Neural progenitor cell (in vitro differentiated cells): ENCODE results near the gene MGAT1. TPM values are rescaled to one million over a fixed set of nuclear protein-coding genes. Genes with fewer than 3 reads are reported as not detected.

Experiments
- DNase-seq: peaks from one replicate; pipeline ENCODE4 v3.0.0-alpha.2; 2016; ENCODE audit warnings: low spot score
- H2AFZ ChIP-seq: fragments of 200-600 bp; sonication (generic); replicated peaks from 2 replicates; pipeline ENCODE4 v1.6.1; 2016; ENCODE audit warnings: antibody characterized with exemption
- H3F3A ChIP-seq: fragments of 200-600 bp; sonication (generic); 2 replicates; pipeline ENCODE4 v1.6.1; 2016; ENCODE audit warnings: antibody characterized with exemption, low read depth
- H3K27ac ChIP-seq: fragments of 200-600 bp; sonication (generic); 2 replicates; pipeline ENCODE4 v1.5.1; 2016; ENCODE audit warnings: mild to moderate bottlenecking
- H3K27me3 ChIP-seq: fragments of 200-600 bp; sonication (generic); 2 replicates; pipeline ENCODE4 v1.6.1; 2016; ENCODE audit warnings: mild to moderate bottlenecking, moderate library complexity
- H3K36me3 ChIP-seq: fragments of 200-600 bp; sonication (generic); 2 replicates; pipeline ENCODE4 v1.5.1; 2016
- H3K4me1 ChIP-seq: fragments of 200-600 bp; sonication (generic); 2 replicates; pipeline ENCODE4 v1.6.1; 2016; ENCODE audit warnings: mixed run types
- H3K4me2 ChIP-seq: fragments of 200-600 bp; sonication (generic); 2 replicates; pipeline ENCODE4 v1.6.1; 2016
- H3K4me3 ChIP-seq: fragments of 200-600 bp; sonication (generic); 2 replicates; pipeline ENCODE4 v1.5.1; 2016
- H3K79me2 ChIP-seq: fragments of 200-600 bp; sonication (generic); 2 replicates; pipeline ENCODE4 v1.6.1; 2016; ENCODE audit warnings: low read depth
- H3K9ac ChIP-seq: fragments of 200-600 bp; sonication (generic); 2 replicates; pipeline ENCODE4 v1.6.1; 2016
- H3K9me3 ChIP-seq: fragments of 200-600 bp; sonication (generic); 2 replicates; pipeline ENCODE4 v1.5.1; 2016; ENCODE audit warnings: low read depth
- H4K20me1 ChIP-seq: fragments of 200-600 bp; sonication (generic); 2 replicates; pipeline ENCODE4 v1.6.1; 2016; ENCODE audit warnings: low read depth
- H3K27ac Mint-ChIP-seq: 3 replicates; pipeline ENCODE4 v1.8.0; 2021; ENCODE audit warnings: mixed read lengths
- H3K27me3 Mint-ChIP-seq: 2 replicates; pipeline ENCODE4 v1.8.0; 2022; ENCODE audit warnings: low read depth, mild to moderate bottlenecking, inconsistent platforms, moderate library complexity, mixed read lengths; ENCODE audit not compliant: insufficient read depth
- H3K36me3 Mint-ChIP-seq: 3 replicates; pipeline ENCODE4 v1.8.0; 2021; ENCODE audit warnings: mixed read lengths
- H3K4me1 Mint-ChIP-seq: 3 replicates; pipeline ENCODE4 v1.8.0; 2021; ENCODE audit warnings: mixed read lengths
- H3K4me3 Mint-ChIP-seq: 3 replicates; pipeline ENCODE4 v1.8.0; 2021; ENCODE audit warnings: mild to moderate bottlenecking, moderate library complexity, mixed read lengths
- H3K9me3 Mint-ChIP-seq: 3 replicates; pipeline ENCODE4 v1.8.0; 2020; ENCODE audit warnings: mixed read lengths
- CTCF ChIP-seq: fragments of 200-600 bp; sonication (generic); IDR thresholded peaks from 2 replicates; pipeline ENCODE4 v1.5.1; 2017; ENCODE audit warnings: antibody characterized with exemption, mild to moderate bottlenecking
- EZH2 ChIP-seq: fragments of 200-600 bp; sonication (generic); IDR thresholded peaks from 2 replicates; pipeline ENCODE4 v1.6.1; 2017; ENCODE audit warnings: antibody characterized with exemption, mild to moderate bottlenecking, moderate library complexity
- EZH2phosphoT487 ChIP-seq: fragments of 200-600 bp; sonication (generic); IDR thresholded peaks from 2 replicates; pipeline ENCODE4 v1.6.1; 2017; ENCODE audit warnings: antibody characterized with exemption
- total RNA-seq: library from RNA; depleted of rRNA; stranded (reverse); fragments of >200 nt; gene quantifications from 2 replicates; pipeline ENCODE4 v1.2.3, GENCODE V29; 2015; ENCODE audit warnings: low replicate concordance

Gene MGAT1
- total RNA-seq, 1 donor from 2014 or later: 31.8 TPM

GRCh38 chr5:180798193-180798592 lies 4.4 kb downstream of the MGAT1 start:
- peaks cover 91% of the 10 kb centered on the region for H3K79me2 ChIP-seq
- H3K9ac ChIP-seq: no peak overlapping the region
- no peak for DNase-seq
- peaks cover 16% of the 10 kb centered on the region for H3K4me1 Mint-ChIP-seq
- H3K9me3 Mint-ChIP-seq: no peaks in the 10 kb centered on the region
- H3K4me3 ChIP-seq: no peak overlapping the region
- peaks cover 8% of the 10 kb centered on the region for H3K27me3 Mint-ChIP-seq
- H3F3A ChIP-seq: peaks cover 3% of the 10 kb centered on the region
- no peak overlapping the region for H3K4me2 ChIP-seq
- no peaks in the 10 kb centered on the region for H3K9me3 ChIP-seq
- no peak overlapping the region for H3K27ac Mint-ChIP-seq
- TF ChIP-seq EZH2phosphoT487 (no peak), CTCF (no peak), EZH2 (no peak)
- H3K4me1 ChIP-seq: peaks cover 10% of the 10 kb centered on the region
- H3K27ac ChIP-seq: no peak overlapping the region
- H3K27me3 ChIP-seq: no peaks in the 10 kb centered on the region
- H4K20me1 ChIP-seq: peaks cover 80% of the 10 kb centered on the region
- no peak overlapping the region for H2AFZ ChIP-seq
- no peaks in the 10 kb centered on the region for H3K36me3 ChIP-seq
- no peak overlapping the region for H3K4me3 Mint-ChIP-seq
- peaks cover 24% of the 10 kb centered on the region for H3K36me3 Mint-ChIP-seq

GRCh38 chr5:180797256-180798192 lies 5.1 kb downstream of the MGAT1 start:
- Histone ChIP-seq H3K36me3 (no peaks in the 10 kb centered on the region), H3K9ac (no peak overlapping the region), H4K20me1 (peaks cover 80% of the 10 kb centered on the region), H3K4me1 (peaks cover 7% of the 10 kb centered on the region), H3K79me2 (peaks cover 95% of the 10 kb centered on the region), H3F3A (no peaks in the 10 kb centered on the region), H2AFZ (no peak overlapping the region), H3K4me3 (no peak overlapping the region), H3K4me2 (no peak overlapping the region), H3K27ac (no peak overlapping the region), H3K9me3 (no peaks in the 10 kb centered on the region), H3K27me3 (no peaks in the 10 kb centered on the region)
- Mint-ChIP-seq H3K36me3 (peaks cover 24% of the 10 kb centered on the region), H3K4me3 (no peak overlapping the region), H3K27me3 (peaks cover 8% of the 10 kb centered on the region), H3K4me1 (peaks cover 15% of the 10 kb centered on the region), H3K9me3 (no peaks in the 10 kb centered on the region), H3K27ac (no peak overlapping the region)
- DNase-seq: no peak
- TF ChIP-seq EZH2phosphoT487 (no peak), EZH2 (no peak), CTCF (no peak)

- H3K36me3 Mint-ChIP-seq: peaks cover 25% of the 10 kb centered on the region
- H3K36me3 ChIP-seq: no peaks in the 10 kb centered on the region
- no peak overlapping the region for H3K27ac ChIP-seq
These were observed 6.8 kb downstream of the MGAT1 start for GRCh38 chr5:180795771-180796313.

More at GRCh38 chr5:180795771-180796313, 6.8 kb downstream of the MGAT1 start:
- H3K9ac ChIP-seq: no peak overlapping the region
- TF ChIP-seq EZH2: no peak
- TF ChIP-seq EZH2phosphoT487: no peak
- no peak for TF ChIP-seq CTCF
- DNase-seq: no peak
- Mint-ChIP-seq H3K4me1 (peaks cover 5% of the 10 kb centered on the region), H3K4me3 (no peak overlapping the region), H3K27ac (no peak overlapping the region), H3K27me3 (peaks cover 4% of the 10 kb centered on the region), H3K9me3 (no peaks in the 10 kb centered on the region)
- peaks cover 64% of the 10 kb centered on the region for H4K20me1 ChIP-seq
- H3K27me3 ChIP-seq: no peaks in the 10 kb centered on the region
- no peak overlapping the region for H3K4me2 ChIP-seq
- no peaks in the 10 kb centered on the region for H3K4me1 ChIP-seq
- H3F3A ChIP-seq: no peaks in the 10 kb centered on the region
- H3K79me2 ChIP-seq: peaks cover 79% of the 10 kb centered on the region
- H3K9me3 ChIP-seq: no peaks in the 10 kb centered on the region
- H3K4me3 ChIP-seq: no peak overlapping the region
- H2AFZ ChIP-seq: no peak overlapping the region
